GM18873 (cell line): ENCODE measurements around the gene CALML3.
"Not testable (repeated sequence)": the region's sequence is repeated elsewhere in the genome, so short reads cannot be mapped to it uniquely, and the experiment has no call there.

Experiments used
- ATAC-seq: cut with Tn5 transposase; IDR thresholded peaks from one replicate; pipeline ENCODE4 v1.9.1; 2021; ENCODE audit warnings: mild to moderate bottlenecking, moderate library complexity, moderate number of reproducible peaks; ENCODE audit not compliant: unreplicated experiment, low FRiP score

CALML3 gene

DNA sequence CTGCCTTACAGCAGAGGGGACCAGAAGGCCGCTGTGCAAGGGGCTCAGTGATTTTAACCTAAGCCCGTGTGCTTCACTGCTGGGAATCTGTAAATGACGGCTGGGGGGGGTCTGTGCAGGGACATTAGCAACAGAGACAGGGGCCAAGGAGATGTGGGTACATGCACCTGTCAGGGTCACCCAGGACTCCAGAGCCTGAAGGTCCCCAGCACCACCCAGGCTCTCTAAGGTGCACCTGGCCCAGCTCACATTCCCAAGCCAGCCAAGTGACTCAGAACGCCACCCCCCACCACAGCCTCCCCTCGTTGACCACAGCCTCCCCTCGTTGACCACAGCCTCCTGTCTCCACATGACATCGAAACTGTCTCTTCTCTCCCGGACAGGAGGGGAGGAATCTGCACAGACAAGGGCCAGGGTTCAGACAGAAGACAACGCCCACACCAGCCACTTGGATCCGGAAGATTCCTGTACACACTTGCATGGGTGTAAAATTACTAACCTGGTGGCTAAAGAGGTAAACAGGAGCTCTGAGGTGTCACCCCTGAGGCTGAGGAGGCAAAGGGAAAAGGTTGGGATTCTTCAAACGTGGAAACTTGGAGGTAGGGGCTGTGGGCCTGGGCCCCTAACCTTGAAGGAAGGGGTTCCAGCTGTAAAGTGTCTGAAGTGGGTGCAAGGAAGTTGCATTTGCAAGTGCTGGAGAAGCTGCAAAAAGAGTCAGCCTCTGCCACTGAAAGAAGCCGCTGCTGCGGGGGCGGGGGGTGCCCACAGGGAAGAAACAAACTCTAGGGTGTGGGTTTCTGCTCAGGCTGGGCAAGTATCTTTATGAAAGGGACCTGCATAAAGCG is 27.0 kb downstream of the CALML3 start:
- ATAC-seq = no peak

- ATAC-seq = no peak
Observed at GRCh38 chr10:5552376-5553321, 27.9 kb downstream of the CALML3 start.

GRCh38 chr10:5553400-5554170 is 28.8 kb downstream of the CALML3 start:
- no peak for ATAC-seq

DNA sequence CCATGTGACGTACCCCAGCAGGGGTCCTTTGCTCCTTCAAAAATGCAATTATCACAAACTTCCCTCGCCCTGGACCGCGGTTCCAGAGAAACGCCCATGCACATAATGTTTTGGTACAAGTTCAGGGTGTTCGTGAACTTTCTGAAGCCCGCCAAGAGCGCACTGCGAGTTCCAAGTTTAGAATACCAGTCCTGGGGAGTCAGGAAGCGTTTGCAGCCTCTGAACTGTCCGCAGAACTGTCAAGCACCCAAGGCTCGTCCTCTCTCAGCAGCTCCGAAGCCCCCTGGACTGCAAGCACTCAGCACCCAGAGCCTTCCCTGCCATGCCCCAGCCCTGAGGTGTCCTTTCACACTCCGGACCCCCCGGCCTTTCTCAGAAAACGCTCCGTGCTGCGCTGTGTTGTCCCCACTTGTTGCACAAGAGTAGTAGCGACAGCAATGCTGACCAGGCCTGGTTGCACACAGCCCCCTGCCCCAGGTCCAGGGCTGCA is 30.3 kb downstream of the CALML3 start:
- ATAC-seq = no peak

DNA sequence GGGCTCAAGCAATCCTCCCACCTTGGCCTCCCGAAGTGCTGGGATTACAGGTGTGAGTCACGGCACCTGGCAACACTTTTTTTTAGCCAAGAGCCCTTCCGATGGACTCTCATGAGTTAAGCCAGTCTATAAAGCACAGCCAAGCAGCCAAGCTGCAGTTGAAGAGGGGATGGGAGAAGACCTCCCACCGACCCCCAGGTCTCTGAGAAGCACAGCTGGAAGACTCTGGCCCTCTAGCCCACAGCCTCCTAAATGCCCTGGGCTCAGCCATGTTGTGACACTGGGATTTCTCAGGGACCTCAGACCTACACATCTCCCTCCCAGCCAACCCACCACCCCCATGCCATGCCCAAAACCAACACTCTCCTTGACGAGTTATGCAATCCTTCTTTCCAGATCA is 31.1 kb downstream of the CALML3 start:
- ATAC-seq = no peak

DNA sequence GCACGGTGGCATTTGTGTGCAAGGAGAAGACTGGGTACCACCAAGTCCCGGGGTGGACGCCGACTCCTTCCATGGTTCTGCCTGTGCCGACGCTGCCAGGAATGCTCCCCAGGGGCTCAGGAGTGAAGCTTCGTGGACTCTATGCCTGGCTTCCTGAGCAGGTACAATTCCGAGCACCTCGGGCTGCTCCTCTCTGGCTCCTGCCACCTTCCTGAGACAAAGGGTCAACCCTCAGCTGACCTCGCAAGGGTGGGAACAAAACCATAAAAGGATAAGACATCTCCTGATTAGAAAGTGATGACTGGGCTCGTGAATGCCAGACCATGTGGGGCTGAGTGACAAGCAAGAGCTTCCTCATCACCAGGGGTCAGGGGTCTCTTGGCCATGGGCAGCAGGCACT is 31.8 kb downstream of the CALML3 start:
- ATAC-seq = no peak

GRCh38 chr10:5557040-5557721 is 32.4 kb downstream of the CALML3 start:
- no peak for ATAC-seq

- ATAC-seq = no peak
Observed at GRCh38 chr10:5557799-5558771, 33.3 kb downstream of the CALML3 start.

- ATAC-seq = not testable (repeated sequence)
Observed at GRCh38 chr10:5559022-5559421, 34.3 kb downstream of the CALML3 start.

- no peak for ATAC-seq
Observed at GRCh38 chr10:5559642-5560141, 34.9 kb downstream of the CALML3 start.

DNA sequence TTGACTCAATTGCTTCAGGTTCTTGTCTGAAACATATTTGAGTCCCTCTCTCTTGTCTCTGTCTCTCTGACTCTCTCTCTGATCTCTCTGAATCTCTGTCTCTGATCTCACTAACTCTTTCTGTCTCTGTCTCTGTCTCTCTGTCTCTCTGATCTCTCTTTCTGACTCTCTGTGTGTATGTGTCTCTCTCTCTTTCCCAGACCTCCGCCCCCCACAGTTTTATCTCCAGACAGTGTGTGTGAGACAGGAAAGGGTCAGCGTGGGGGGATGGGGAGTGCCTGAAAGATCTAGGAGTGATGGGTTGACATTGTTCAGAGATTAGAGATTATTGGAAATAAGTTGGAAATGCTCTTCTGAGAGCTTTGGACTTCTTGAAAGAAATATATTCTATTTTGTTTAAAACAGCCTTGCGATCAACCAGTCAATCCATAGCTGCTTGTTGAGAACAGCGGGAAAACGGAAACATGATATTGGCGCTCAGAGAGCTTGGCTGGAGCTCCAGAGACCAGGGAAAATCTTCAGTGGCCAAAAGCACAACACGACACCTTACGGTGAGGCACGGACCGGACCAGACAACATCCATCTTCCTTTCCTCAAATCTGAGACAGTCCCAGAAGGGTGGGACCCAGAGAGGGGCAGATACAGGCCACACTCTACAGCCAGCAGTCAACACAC is 35.5 kb downstream of the CALML3 start:
- ATAC-seq = no peak

DNA sequence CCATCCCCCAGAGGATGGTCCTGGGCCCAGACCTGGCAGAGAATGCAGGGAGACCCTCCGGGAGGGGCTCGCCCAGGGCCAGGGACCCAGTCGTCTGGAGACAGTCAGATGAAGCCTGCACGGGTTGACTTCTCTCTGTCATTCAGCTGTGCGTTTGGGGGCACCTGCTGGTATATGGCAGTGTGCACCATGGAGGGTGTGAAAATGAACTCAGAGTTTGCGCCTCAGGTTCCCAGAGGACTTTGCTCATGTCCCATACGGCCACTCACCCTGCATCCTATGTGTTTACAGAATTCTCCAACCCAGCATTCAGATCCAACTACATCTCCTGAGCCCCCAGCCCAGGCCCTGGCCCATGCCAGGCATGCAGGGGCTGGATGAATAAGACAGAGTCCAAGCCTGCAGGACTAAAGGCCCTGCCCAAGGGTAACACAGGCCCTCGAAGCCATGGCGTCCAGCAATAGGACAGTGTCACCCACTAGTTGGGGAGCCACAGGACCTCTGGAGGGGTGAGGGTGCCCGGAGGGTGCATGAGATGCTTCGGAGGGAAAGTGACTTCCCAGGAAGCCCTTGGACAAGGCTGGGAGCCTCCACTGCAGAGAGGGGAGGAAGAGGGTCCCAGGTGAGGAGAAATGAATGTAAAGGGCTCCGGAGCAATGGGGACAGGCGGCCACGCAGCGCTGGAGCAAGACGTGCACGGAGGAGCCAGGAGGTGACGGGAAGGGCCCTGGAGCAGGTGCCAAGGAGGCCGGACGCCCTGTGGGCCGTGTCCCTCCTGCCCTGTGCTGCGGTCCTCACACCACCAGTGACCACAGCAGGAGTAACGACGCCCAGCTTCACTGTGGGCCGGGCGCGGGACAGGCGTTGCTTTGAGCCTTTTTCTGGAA is 36.3 kb downstream of the CALML3 start:
- ATAC-seq = no peak

DNA sequence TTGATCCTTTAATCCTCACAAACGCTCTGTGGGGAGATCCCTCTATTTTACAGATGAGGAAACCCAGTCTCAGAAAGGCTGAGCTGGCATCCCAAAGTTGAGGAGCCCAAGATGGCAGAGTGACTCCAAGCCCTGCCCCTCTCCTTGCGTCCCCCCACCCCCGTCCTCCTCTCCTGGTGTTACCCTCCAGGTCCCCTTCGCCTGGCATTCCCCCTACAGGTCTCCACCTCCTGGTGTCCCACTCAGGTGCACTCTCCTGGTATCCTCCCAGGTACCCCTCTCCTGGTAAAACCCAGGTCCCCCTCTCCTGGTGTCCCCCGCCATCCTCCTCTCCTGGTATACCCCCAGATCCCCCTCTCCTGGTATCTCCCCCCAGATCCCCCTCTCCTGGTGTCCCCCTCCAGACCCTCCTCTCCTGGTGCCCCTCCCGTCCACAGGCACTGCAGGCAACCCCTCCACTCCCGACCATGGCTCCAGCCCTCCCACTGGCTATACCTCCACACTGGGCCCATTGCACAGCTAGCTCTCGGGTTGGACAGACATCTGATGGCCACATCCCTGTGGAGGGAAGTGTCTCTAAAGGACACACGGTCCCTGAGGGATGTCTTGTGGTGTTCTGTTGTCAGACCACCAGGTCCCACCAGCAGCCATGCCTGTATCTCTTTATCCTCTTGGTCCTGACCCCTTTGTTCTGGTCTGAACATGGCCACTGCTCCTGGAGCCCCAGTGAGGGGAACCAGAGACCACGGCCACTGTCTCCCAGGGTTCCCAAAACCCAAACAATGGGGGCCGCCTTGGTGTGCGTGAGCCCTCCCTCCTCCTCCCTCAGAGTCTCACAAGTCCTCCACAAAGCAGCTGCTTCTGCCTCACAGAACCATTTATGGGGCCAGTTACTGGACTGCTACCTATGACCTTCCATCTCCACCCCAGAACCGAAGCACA is 37.2 kb downstream of the CALML3 start:
- no peak for ATAC-seq

GRCh38 chr10:5563321-5563961 is 38.7 kb downstream of the CALML3 start:
- no peak for ATAC-seq

GRCh38 chr10:5563991-5564536 is 39.3 kb downstream of the CALML3 start:
- no peak for ATAC-seq
